ENCODE measurements around the gene URAD. TPM values are rescaled to one million over a fixed set of nuclear protein-coding genes. Genes with fewer than 3 reads are reported as not detected.
"Not testable (repeated sequence)": the region's sequence is repeated elsewhere in the genome, so short reads cannot be mapped to it uniquely, and the experiment has no call there.

Gene URAD, protein sequence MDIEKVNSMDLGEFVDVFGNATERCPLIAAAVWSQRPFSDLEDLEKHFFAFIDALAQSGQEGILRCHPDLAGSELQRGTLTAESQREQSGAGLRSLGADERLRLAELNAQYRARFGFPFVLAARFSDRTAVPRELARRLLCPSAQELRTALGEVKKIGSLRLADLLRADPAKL
- total RNA-seq, result not detected

DNA sequence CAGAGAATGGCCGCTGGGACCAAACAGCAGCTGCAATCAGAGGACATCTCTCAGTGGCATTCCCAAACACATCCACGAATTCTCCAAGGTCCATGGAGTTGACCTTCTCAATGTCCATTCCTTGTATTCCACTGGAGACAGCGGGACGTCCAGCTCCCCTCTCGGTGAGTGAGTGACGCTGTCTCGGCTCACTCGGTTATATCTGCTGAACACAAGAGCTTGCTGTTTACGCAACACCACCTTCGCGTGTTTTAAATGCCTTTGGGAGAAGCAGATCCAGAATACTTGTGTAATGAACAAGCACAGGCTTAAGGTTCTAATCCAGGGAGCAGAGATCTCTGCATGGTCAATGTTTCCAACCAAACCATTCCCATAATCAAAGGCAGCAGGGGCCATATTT lies at the start of gene URAD:
Gene URAD, minus strand, starts transcription at position 174 of the 400 bp plus-strand sequence. Its CDS starts 56 bp downstream, at position 118.
- ChIA-PET POLR2A (no interaction called here), CTCF (no interaction called here)
- Mint-ChIP-seq H3K27me3 (peaks cover 3% of the 10 kb centered on the region), H3K4me3 (no peak within 1 kb of the TSS), H3K27ac (no peak within 1 kb of the TSS), H3K36me3 (ENCODE audit: low read depth) (no peaks in the 10 kb centered on the region), H3K9me3 (no peaks in the 10 kb centered on the region), H3K4me1 (no peaks in the 10 kb centered on the region)
- DNase-seq, result no peak

DNA sequence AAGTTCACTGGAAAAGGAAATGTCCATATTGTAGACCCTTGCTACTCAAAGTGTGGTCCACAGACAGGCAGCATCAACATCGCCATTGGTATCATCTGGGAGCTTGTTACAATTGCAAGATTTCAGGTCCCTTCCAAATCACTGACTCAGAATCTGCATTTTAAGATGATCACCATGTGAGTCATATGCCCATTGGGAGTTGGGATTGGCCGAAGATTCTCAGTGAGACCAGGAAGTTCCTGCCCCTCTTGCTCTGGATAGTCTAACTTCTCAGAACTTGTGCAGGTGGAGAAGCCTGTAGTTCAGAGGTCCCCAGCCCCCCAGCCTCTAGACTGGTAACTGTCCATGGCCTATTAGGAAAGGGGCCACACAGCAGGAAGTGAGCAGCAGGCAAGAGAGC lies 48.9 kb upstream of the URAD start:
- no peak for DNase-seq
- Mint-ChIP-seq H3K9me3 (no peaks in the 10 kb centered on the region), H3K27ac (no peak overlapping the region), H3K36me3 (ENCODE audit: low read depth) (no peaks in the 10 kb centered on the region), H3K27me3 (peaks cover 4% of the 10 kb centered on the region), H3K4me1 (no peaks in the 10 kb centered on the region), H3K4me3 (no peak overlapping the region)
- CTCF ChIA-PET, result interaction anchor here (0.6 kb wide), 1 partner anchor 8 kb away, joined by 3 read pairs; no protein-coding TSS in a partner anchor
- POLR2A ChIA-PET, result no interaction called here

DNA sequence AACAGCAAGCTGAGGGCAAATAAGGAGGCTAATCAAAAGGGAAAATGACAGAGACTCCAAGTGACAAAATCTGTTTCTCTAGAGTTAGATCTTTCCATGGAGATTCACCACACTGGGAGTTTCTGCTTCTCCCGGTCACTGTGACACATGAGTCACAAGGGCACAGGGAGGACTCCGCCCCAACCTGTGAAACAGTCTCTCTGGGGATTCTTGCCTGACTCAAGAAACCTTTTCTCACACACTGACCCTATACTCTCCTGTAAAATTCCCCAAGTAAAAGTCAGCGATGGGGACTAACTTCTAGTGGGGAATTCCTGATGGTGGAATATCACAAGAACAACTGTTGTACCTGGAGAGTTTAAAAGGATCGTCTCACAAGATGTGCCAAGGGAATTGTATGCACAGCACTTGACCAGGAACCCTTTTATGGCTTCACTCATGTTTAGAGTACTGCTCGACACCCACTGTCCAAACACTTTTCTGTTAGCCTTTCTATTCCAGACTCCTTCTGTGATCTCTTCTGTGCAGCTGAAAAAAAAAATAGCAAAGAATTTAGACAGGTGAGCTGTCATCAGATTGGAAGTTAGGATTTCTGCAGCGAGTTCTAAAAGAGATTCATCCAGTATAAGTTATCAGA lies 46.8 kb upstream of the URAD start:
- DNase-seq, result no peak
- peaks cover 4% of the 10 kb centered on the region for H3K27me3 Mint-ChIP-seq
- POLR2A ChIA-PET, result no interaction called here
- no peak overlapping the region for H3K27ac Mint-ChIP-seq
- peaks cover 2% of the 10 kb centered on the region for H3K4me1 Mint-ChIP-seq
- H3K9me3 Mint-ChIP-seq, result no peaks in the 10 kb centered on the region
- H3K36me3 Mint-ChIP-seq (ENCODE audit: low read depth), result no peaks in the 10 kb centered on the region
- CTCF ChIA-PET, result interaction anchor here (0.6 kb wide), 1 partner anchor 146 kb away, joined by 3 read pairs; no protein-coding TSS in a partner anchor
- no peak overlapping the region for H3K4me3 Mint-ChIP-seq

DNA sequence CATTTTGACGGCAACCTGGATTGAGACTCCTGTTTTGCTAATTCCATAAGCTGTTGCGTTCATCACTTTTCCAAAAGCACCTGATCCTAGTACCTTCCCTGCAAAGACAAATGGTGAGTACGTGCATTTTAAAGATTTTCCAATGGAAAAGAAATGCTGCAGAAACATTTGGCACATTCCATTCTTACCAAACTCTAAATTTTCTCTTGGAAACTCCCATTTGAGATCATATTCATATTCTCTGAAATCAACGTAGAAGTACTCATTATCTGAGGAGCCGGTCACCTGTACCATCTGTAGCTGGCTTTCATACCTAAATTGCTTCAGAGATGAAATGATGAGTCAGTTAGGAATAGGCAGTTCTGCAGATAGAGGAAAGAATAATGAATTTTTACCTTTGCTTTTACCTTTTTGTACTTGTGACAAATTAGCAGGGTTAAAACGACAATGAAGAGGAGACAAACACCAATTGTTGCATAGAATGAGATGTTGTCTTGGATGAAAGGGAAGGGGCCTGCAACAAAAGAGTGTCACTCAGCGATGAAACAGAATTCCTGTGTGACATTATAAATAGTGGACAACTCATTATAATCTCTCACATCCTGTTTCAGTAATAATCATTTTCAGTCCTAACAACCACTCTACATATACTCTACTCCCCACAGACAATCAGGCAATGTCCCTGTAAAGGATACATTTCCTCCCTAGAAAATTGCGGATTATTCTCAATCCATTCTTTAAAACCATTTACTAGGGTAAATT lies 45.6 kb upstream of the URAD start:
- peaks cover 2% of the 10 kb centered on the region for H3K4me1 Mint-ChIP-seq
- no peak overlapping the region for H3K4me3 Mint-ChIP-seq
- CTCF ChIA-PET, result no interaction called here
- no peak overlapping the region for H3K27ac Mint-ChIP-seq
- POLR2A ChIA-PET, result no interaction called here
- peaks cover 2% of the 10 kb centered on the region for H3K27me3 Mint-ChIP-seq
- H3K9me3 Mint-ChIP-seq, result no peaks in the 10 kb centered on the region
- no peak for DNase-seq
- H3K36me3 Mint-ChIP-seq (ENCODE audit: low read depth), result no peaks in the 10 kb centered on the region

DNA sequence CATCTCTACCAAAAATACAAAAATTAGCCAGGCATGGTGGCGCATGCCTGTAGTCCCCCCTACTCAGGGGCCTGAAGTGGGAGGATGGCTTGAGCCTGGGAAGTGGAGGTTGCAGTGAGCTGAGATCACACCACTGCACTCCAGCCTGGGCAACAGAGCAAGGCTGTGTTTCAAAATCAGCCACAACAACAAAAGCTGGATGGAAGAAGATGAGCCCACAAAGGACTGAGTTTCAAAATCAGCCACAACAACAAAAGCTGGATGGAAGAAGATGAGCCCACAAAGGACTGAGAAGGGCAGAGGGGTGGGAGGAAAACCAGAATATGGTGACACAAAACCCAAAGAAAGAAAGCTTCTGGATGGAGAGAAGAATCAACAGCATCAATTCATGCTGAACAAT lies 43.9 kb upstream of the URAD start:
- DNase-seq; H3K27ac Mint-ChIP-seq; POLR2A ChIA-PET; H3K4me1 Mint-ChIP-seq; H3K27me3 Mint-ChIP-seq; H3K36me3 Mint-ChIP-seq (ENCODE audit: low read depth); H3K9me3 Mint-ChIP-seq; CTCF ChIA-PET; H3K4me3 Mint-ChIP-seq: not testable (repeated sequence)

DNA sequence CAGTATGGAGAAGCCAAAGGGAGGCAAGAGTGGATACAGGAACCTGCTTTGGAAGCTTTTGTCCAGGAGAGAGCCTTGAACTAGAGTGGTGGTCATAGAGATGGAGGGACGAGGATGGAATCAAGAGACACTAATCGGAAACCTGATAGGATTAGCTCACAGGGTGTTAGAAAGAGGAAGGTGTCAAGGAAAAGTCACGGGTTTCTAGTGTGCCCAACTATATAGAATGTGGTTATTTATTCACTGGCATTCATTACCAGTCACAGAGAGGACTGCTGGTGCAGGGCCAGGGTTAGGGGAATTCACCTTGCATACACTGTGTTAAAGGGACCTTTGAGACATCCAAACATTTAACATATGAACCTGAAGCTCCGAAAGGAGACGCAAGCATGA lies 43.4 kb upstream of the URAD start:
- ChIA-PET CTCF (no interaction called here), POLR2A (no interaction called here)
- H3K4me1 Mint-ChIP-seq, result peaks cover 8% of the 10 kb centered on the region
- peaks cover 2% of the 10 kb centered on the region for H3K27me3 Mint-ChIP-seq
- no peaks in the 10 kb centered on the region for H3K36me3 Mint-ChIP-seq (ENCODE audit: low read depth)
- H3K9me3 Mint-ChIP-seq, result no peaks in the 10 kb centered on the region
- DNase-seq, result no peak
- H3K27ac Mint-ChIP-seq, result no peak overlapping the region
- H3K4me3 Mint-ChIP-seq, result no peak overlapping the region

DNA sequence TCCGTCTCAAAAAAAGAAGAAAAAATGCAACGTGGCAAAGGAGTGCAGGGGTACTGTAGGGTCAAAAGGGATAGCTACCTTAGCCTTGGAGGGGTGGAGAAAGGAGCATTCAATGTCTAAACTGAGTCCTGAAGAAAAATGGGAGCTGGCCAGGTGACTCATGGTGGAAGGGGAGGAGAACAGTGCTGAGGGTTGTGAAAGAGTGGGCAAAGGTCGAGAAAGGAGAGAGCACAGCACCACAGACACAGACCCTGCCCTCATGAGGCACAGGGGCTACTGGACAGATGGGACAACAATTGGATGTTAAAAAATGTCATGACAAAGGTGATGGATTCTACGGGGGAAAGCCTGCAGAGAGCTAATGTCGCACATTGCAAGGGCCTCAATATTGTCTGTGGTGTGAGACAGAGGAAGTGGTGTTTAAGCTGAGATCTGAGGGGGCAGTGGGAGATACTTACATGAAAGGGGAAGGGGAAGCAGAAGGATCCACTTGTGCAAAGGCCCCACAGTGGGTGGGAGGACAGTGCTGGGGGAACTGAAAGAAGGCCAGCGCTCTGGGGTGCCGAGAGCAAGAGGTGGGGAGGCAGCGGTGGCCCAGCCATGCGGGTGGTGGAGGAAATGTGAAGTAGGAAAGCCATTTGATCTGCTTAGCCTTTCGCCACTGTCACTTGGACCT lies 42.9 kb upstream of the URAD start:
- H3K36me3 Mint-ChIP-seq (ENCODE audit: low read depth), result no peaks in the 10 kb centered on the region
- H3K27me3 Mint-ChIP-seq, result peaks cover 2% of the 10 kb centered on the region
- POLR2A ChIA-PET, result no interaction called here
- CTCF ChIA-PET, result no interaction called here
- no peaks in the 10 kb centered on the region for H3K9me3 Mint-ChIP-seq
- H3K4me3 Mint-ChIP-seq, result no peak overlapping the region
- no peak overlapping the region for H3K27ac Mint-ChIP-seq
- H3K4me1 Mint-ChIP-seq, result peaks cover 8% of the 10 kb centered on the region
- no peak for DNase-seq

DNA sequence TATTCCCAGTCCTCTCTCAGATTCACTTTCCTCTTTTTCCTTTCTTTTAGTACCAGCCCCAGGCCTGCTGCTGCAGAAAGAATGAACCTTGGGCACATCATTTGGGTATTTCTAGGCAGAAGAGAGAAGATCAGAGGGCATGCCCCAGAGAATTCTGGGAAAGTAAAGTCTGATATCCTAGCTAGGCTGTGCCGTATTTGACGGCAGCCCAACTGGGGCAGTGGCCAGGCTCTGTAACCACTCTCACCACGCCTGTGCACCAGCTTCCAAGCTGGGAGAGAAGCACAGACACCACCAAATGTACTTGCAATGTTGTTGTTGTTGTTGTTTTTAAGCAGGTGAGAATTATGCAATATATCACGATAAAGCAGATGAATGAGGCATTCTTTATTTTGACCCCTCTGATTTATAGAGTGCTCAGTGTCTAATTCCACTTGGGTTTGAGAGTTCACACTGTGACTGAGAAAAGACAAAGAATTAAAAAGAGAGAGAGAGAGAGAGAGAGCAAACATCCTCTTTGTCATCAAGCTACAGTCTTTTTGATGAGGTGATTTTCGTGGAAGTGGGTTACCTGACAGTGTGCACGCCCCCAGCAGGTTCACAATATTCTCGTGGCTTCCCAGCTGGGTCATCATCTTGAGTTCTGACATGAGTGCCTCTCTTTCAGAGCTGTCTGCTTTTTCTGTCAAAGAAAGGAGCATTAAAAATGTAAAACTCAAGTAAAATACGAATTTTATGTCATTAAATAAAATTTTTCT lies 39.3 kb upstream of the URAD start:
- H3K36me3 Mint-ChIP-seq (ENCODE audit: low read depth), result no peaks in the 10 kb centered on the region
- no peak for DNase-seq
- POLR2A ChIA-PET, result no interaction called here
- H3K4me1 Mint-ChIP-seq, result peaks cover 8% of the 10 kb centered on the region
- peaks cover 2% of the 10 kb centered on the region for H3K27me3 Mint-ChIP-seq
- CTCF ChIA-PET, result no interaction called here
- H3K27ac Mint-ChIP-seq, result no peak overlapping the region
- H3K4me3 Mint-ChIP-seq, result no peak overlapping the region
- H3K9me3 Mint-ChIP-seq, result no peaks in the 10 kb centered on the region

DNA sequence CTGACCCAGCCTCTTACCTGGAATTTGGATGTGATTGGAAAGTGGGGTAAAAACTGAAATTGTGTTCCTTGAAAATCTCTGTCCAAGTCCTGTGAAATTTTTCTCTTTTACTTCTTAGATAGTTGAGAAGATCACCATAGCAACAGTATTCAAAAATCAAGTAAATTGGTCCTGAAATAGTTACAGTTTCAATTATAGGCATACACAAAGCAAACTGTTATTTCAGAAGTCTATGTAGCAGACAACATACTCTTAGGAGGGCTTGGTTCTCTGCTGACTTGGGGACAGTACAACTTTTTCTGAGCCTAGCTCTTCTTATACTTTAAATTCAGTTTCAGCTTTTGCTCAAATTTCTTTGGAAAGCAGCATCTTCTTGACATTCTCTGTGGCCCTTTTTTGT lies 38.6 kb upstream of the URAD start:
- H3K36me3 Mint-ChIP-seq (ENCODE audit: low read depth), result no peaks in the 10 kb centered on the region
- peaks cover 8% of the 10 kb centered on the region for H3K4me1 Mint-ChIP-seq
- H3K9me3 Mint-ChIP-seq, result no peaks in the 10 kb centered on the region
- no peak overlapping the region for H3K4me3 Mint-ChIP-seq
- CTCF ChIA-PET, result no interaction called here
- POLR2A ChIA-PET, result no interaction called here
- no peak for DNase-seq
- peaks cover 2% of the 10 kb centered on the region for H3K27me3 Mint-ChIP-seq
- H3K27ac Mint-ChIP-seq, result no peak overlapping the region

DNA sequence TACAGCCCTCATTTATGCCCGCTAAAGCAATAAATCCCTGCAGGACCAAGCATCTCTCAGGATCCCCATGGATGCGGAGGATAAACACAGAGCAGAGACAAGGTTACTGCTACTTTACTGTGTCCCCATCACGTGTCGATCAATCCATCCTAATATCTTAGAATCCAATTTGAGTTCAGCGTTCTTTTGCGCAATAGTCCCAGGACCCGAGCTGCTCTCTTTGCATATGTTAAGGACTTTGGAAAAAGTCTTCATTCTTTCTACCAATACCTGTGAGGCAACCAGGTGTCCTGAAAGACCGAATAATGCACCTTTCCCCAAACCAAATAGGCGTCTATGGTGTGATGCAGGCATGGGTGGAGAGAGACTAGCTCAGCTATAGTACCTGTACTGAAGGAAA lies 38.0 kb upstream of the URAD start:
- H3K9me3 Mint-ChIP-seq, result no peaks in the 10 kb centered on the region
- CTCF ChIA-PET, result no interaction called here
- no peak overlapping the region for H3K4me3 Mint-ChIP-seq
- no peak overlapping the region for H3K27ac Mint-ChIP-seq
- no peaks in the 10 kb centered on the region for H3K27me3 Mint-ChIP-seq
- H3K4me1 Mint-ChIP-seq, result peaks cover 8% of the 10 kb centered on the region
- no peak for DNase-seq
- POLR2A ChIA-PET, result no interaction called here
- H3K36me3 Mint-ChIP-seq (ENCODE audit: low read depth), result no peaks in the 10 kb centered on the region

DNA sequence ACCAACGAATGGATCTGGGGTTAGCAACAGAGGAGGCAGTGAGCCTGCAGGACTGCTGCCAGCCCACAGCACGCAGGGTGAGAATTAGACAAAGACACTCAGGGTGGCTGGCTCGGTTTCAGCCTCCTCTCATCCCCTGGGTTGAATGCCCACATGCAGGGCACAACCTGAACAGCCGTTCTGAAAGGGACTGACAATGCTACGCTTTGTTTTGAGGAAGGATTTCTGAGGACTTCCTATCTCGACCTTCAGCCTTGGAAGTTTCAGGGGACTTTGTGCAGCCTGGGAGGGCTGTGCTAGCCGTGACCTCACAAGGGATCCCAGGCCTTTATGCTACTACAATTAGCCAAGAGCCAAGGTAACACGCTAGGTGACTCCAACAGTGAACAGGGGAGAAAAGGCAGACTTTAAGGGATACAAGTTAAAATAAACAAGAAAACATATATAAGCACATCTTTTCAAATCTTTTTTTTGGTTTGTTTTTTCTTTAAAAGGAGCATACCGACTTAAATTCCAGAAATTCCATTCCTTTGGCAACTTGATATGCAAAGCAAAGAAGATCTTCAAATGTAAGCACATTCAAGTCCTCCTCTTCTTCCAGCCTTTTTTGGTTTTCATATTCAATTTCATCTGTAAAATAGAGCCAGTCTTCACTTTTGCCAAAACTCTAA lies 34.5 kb upstream of the URAD start:
- no peaks in the 10 kb centered on the region for H3K27me3 Mint-ChIP-seq
- no peaks in the 10 kb centered on the region for H3K36me3 Mint-ChIP-seq (ENCODE audit: low read depth)
- H3K4me1 Mint-ChIP-seq, result peaks cover 7% of the 10 kb centered on the region
- CTCF ChIA-PET, result interaction anchor here (1.1 kb wide), 1 partner anchor 11 kb away, joined by 4 read pairs; no protein-coding TSS in a partner anchor
- H3K4me3 Mint-ChIP-seq, result no peak overlapping the region
- POLR2A ChIA-PET, result no interaction called here
- no peaks in the 10 kb centered on the region for H3K9me3 Mint-ChIP-seq
- DNase-seq, result no peak
- no peak overlapping the region for H3K27ac Mint-ChIP-seq

DNA sequence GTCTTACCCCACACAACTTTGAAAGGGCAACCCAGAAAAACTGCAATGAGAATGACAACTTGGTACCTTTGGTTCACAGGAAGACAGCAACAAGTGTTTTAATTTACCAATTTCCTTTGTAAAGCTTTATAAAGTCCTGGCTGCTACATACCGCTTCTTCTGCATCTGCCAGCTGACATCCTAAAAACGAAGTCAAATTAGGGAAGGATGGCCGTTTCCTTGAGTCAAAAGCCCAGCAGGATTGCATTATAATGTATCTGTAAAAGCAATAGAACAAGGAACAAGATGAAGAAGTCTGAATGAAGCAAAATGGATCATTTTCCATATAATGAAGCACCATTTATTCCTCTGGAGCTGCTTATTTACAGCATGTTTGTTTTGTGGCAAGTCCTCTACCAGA lies 25.8 kb upstream of the URAD start:
- no peak for DNase-seq
- ChIA-PET POLR2A (no interaction called here), CTCF (interaction anchor here (1.3 kb wide), 1 partner anchor 12 kb away, joined by 3 read pairs; no protein-coding TSS in a partner anchor)
- H3K4me3 Mint-ChIP-seq, result no peak overlapping the region
- H3K4me1 Mint-ChIP-seq, result peaks cover 2% of the 10 kb centered on the region
- no peaks in the 10 kb centered on the region for H3K36me3 Mint-ChIP-seq (ENCODE audit: low read depth)
- H3K9me3 Mint-ChIP-seq, result no peaks in the 10 kb centered on the region
- no peak overlapping the region for H3K27ac Mint-ChIP-seq
- H3K27me3 Mint-ChIP-seq, result peaks cover 7% of the 10 kb centered on the region
